HepG2 (cell line): ENCODE data around the gene YPEL4. TPM values are rescaled to one million over a fixed set of nuclear protein-coding genes. Genes with fewer than 3 reads are reported as not detected.

Source experiments
- ADNP ChIP-seq: sonication (generic); formaldehyde crosslinking; IDR thresholded peaks from 2 replicates; pipeline ENCODE4 v1.4.0; 2020; ENCODE audit warnings: missing genetic modification reagents
- HNF1A ChIP-seq, 2 experiments: sonication (generic) in 1 of 2; formaldehyde crosslinking in 1 of 2; IDR thresholded peaks; 2 replicates each; pipeline versions ENCODE4 v1.4.0 to v1.6.1; 2016 to 2020; ENCODE audit warnings: borderline replicate concordance in 1 of 2, low read depth in 1 of 2, mild to moderate bottlenecking in 1 of 2, missing genetic modification reagents in 1 of 2
- HOXA9 ChIP-seq: sonication (generic); formaldehyde crosslinking; IDR thresholded peaks from 2 replicates; pipeline ENCODE4 v1.8.1; 2022; ENCODE audit warnings: missing genetic modification reagents, mild to moderate bottlenecking, moderate library complexity, borderline replicate concordance
- KDM5A ChIP-seq: fragments of 200-600 bp; sonication (generic); IDR thresholded peaks from 2 replicates; pipeline ENCODE4 v1.7.0; 2018; ENCODE audit warnings: antibody characterized with exemption, mild to moderate bottlenecking, low read length, borderline replicate concordance
- MYPOP ChIP-seq: sonication (generic); formaldehyde crosslinking; IDR thresholded peaks from 2 replicates; pipeline ENCODE4 v1.8.1; 2023; ENCODE audit warnings: mild to moderate bottlenecking, moderate library complexity, missing genetic modification reagents
- NCOA1 ChIP-seq: sonication (generic); formaldehyde crosslinking; IDR thresholded peaks from 2 replicates; pipeline ENCODE4 v1.9.0; 2021; ENCODE audit warnings: missing genetic modification reagents
- NFE2 ChIP-seq: sonication (generic); formaldehyde crosslinking; IDR thresholded peaks from 2 replicates; pipeline ENCODE4 v1.4.0; 2020; ENCODE audit warnings: missing genetic modification reagents
- PREB ChIP-seq: sonication (generic); formaldehyde crosslinking; IDR thresholded peaks from 2 replicates; pipeline ENCODE4 v1.4.0; 2020; ENCODE audit warnings: missing genetic modification reagents
- RELA ChIP-seq: sonication (generic); formaldehyde crosslinking; IDR thresholded peaks from 2 replicates; pipeline ENCODE4 v1.4.0; 2020; ENCODE audit warnings: missing genetic modification reagents
- SMARCC2 ChIP-seq: fragments of 450-650 bp; IDR thresholded peaks from 2 replicates; pipeline ENCODE4 v1.6.1; 2017; ENCODE audit warnings: antibody characterized with exemption, mild to moderate bottlenecking
- STAG1 ChIP-seq: sonication (generic); formaldehyde crosslinking; IDR thresholded peaks from 2 replicates; pipeline ENCODE4 v1.4.0; 2020; ENCODE audit warnings: missing genetic modification reagents
- XRCC5 ChIP-seq: fragments of 200-400 bp; formaldehyde crosslinking; optimal IDR thresholded peaks from 2 replicates; pipeline ENCODE3; 2017; ENCODE audit warnings: mild to moderate bottlenecking, low read length
- ZBED4 ChIP-seq: sonication (generic); formaldehyde crosslinking; IDR thresholded peaks from 2 replicates; pipeline ENCODE4 v1.4.0; 2020; ENCODE audit warnings: missing genetic modification reagents, borderline replicate concordance
- ZBTB25 ChIP-seq: IDR thresholded peaks from 2 replicates; pipeline ENCODE4 v1.6.1; 2018; ENCODE audit warnings: missing genetic modification reagents
- ZNF430 ChIP-seq: sonication (generic); formaldehyde crosslinking; IDR thresholded peaks from 2 replicates; pipeline ENCODE4 v1.9.0; 2021; ENCODE audit warnings: mild to moderate bottlenecking, missing genetic modification reagents
- ZNF883 ChIP-seq: sonication (generic); formaldehyde crosslinking; IDR thresholded peaks from 2 replicates; pipeline ENCODE4 v1.5.1; 2020; ENCODE audit warnings: mild to moderate bottlenecking, missing genetic modification reagents; ENCODE audit errors: not compliant biosample characterization
- polyA plus RNA-seq, 8 experiments: library from polyadenylated mRNA; depleted of rRNA in 3 of 8; stranded (reverse) in 7 of 8; unstranded in 1 of 8; fragments of >200 nt; fragmentation: Illumina TruSeq in 4 of 8; extraction: Trizol in 4 of 8; gene quantifications; 2 replicates each; pipeline versions ENCODE4 v1.2.1 to v1.2.3, GENCODE V29; 2011 to 2016; ENCODE audit warnings: low read depth in 4 of 8, missing spikeins in 1 of 8, mixed read lengths in 1 of 8; ENCODE audit not compliant: insufficient read depth in 1 of 8
- total RNA-seq, 5 experiments: library from RNA; depleted of rRNA; stranded (reverse); fragments of >200 nt; fragmentation: Illumina TruSeq; extraction: Trizol; gene quantifications; 2 replicates each; pipeline ENCODE4 v1.2.3, GENCODE V29; 2016; ENCODE audit warnings: low read depth in 1 of 5

Gene YPEL4
- total and polyA plus RNA-seq, 2 of the 13 experiments (the other 11 are each of a cell fraction or from before 2014, with no cell fraction given) = 0.04 TPM; not detected in 1

- TF ChIP-seq HNF1A (IDR thresholded peaks at IDR 0.05; ENCODE audit: low read depth) = 0 out of 2 replicates have a peak, but pooled peaks have one; percentile 13
- TF ChIP-seq HNF1A (CRISPR knock-in tag; IDR thresholded peaks at IDR 0.05; ENCODE audit: borderline replicate concordance) = peak; percentile 74
- peak; percentile 46 for TF ChIP-seq ZNF883
- no peak for TF ChIP-seq STAG1 (CRISPR knock-in tag)
- peak; percentile 62; the same call in 1 of the 2 replicates for TF ChIP-seq ZNF430 (CRISPR knock-in tag)
- TF ChIP-seq KDM5A = peak; percentile 88
- 0 out of 2 replicates have a peak, but pooled peaks have one; percentile 35 for TF ChIP-seq ZBED4 (CRISPR knock-in tag)
- TF ChIP-seq ADNP = no peak
- TF ChIP-seq NCOA1 = 0 out of 2 replicates have a peak, but pooled peaks have one; percentile 43
- TF ChIP-seq XRCC5 = peak; percentile 70
- no peak for TF ChIP-seq SMARCC2
- TF ChIP-seq ZBTB25 (CRISPR knock-in tag) = no peak
- TF ChIP-seq HOXA9 (CRISPR knock-in tag) = no peak; the same call in 1 of the 2 replicates
- TF ChIP-seq RELA (CRISPR knock-in tag) = no peak
- no peak for TF ChIP-seq NFE2 (CRISPR knock-in tag)
- 0 out of 2 replicates have a peak, but pooled peaks have one; percentile 82 for TF ChIP-seq MYPOP (CRISPR knock-in tag)
- no peak for TF ChIP-seq PREB (CRISPR knock-in tag)
Observed at GRCh38 chr11:57657194-57658022, 7.7 kb upstream of the YPEL4 start, which contains the start of gene CLP1 (continued).
